Upper lobe of right lung (tissue), 1 donor: ENCODE data around the gene ABCA8. TPM values are rescaled to one million over a fixed set of nuclear protein-coding genes. Genes with fewer than 3 reads are reported as not detected.
A peak's percentile ranks its signal among the peaks of the same experiment; 100 is the strongest.

Experiments used
- ATAC-seq: fragments of 200-7000 bp; cut with Tn5 transposase; one replicate; pipeline ENCODE4 v1.9.1; 2020; ENCODE audit warnings: mild to moderate bottlenecking, moderate library complexity
- DNase-seq: peaks from one replicate; pipeline ENCODE4 v3.0.0-alpha.2; 2020
- H3K27ac ChIP-seq: fragments of 200-600 bp; one replicate; pipeline ENCODE4 v1.8.0; 2022
- H3K27me3 ChIP-seq: fragments of 200-600 bp; one replicate; pipeline ENCODE4 v1.8.0; 2022; ENCODE audit warnings: mild to moderate bottlenecking
- H3K36me3 ChIP-seq: fragments of 200-600 bp; one replicate; pipeline ENCODE4 v1.8.0; 2022
- H3K4me1 ChIP-seq: fragments of 200-600 bp; one replicate; pipeline ENCODE4 v1.8.0; 2022
- H3K4me3 ChIP-seq: fragments of 200-600 bp; one replicate; pipeline ENCODE4 v1.8.0; 2022; ENCODE audit warnings: mild to moderate bottlenecking
- H3K9me3 ChIP-seq: fragments of 200-600 bp; one replicate; pipeline ENCODE4 v1.8.0; 2022
- intact Hi-C: fragments of 100-400 bp; cut with DNase I; formaldehyde crosslinking; loops from one replicate; pipeline ENCODE4 v1.11.0; 2022
- total RNA-seq: library from RNA; stranded (reverse); fragmentation: NEBNext Ultra II Directional; extraction: Animal tissue kit (Norgen Biotek cat#: 25700); gene quantifications from one replicate; pipeline ENCODE4 v1.2.1, GENCODE V29; 2021
- TF ChIP-seq, protein P1 (sequence below): fragments of 200-600 bp; IDR thresholded peaks from one replicate; pipeline ENCODE4 v1.8.0; 2022; ENCODE audit warnings: antibody characterized with exemption
- donor health status: DM: no; HTN: yes; CAD: no; lungs with severe emphysema.

ABCA8 gene
- total RNA-seq, 1 donor from 2014 or later: 34.0 TPM

DNA sequence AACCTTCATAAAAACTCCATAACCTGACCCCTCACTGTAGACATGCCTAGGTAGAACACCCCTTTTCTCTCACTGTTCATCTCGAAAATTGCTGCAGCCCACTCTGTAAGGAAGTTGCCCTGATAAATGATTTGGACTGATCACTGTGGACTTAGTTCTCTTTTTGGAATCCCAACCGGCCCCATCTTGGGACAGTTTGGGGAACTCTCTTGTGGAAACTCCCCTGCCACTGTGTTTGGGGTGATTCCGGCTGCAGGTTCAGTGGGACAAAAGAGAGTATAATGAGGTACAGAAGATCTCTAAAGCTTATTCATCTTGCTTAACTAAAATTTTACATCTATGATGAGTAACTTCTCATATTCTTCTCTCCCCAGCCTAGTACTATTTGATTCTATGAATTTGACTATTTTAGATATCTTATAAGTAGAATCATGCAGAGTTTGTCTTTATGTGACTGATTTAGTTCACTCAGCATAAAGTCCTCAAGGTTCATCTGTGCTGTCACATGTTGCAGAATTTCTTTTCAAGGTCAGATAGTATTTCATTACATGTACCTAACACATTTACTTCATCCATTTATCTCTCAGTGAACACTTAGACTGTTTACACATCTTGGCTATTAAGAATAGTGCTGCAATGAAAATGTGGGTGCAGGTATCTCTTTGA, 84.9 kb downstream of the ABCA8 start:
- no peak overlapping the region for H3K4me3 ChIP-seq
- TF ChIP-seq, protein P1, sequence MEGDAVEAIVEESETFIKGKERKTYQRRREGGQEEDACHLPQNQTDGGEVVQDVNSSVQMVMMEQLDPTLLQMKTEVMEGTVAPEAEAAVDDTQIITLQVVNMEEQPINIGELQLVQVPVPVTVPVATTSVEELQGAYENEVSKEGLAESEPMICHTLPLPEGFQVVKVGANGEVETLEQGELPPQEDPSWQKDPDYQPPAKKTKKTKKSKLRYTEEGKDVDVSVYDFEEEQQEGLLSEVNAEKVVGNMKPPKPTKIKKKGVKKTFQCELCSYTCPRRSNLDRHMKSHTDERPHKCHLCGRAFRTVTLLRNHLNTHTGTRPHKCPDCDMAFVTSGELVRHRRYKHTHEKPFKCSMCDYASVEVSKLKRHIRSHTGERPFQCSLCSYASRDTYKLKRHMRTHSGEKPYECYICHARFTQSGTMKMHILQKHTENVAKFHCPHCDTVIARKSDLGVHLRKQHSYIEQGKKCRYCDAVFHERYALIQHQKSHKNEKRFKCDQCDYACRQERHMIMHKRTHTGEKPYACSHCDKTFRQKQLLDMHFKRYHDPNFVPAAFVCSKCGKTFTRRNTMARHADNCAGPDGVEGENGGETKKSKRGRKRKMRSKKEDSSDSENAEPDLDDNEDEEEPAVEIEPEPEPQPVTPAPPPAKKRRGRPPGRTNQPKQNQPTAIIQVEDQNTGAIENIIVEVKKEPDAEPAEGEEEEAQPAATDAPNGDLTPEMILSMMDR: no peak
- ATAC-seq: no peak
- no peaks in the 10 kb centered on the region for H3K27me3 ChIP-seq
- no peak overlapping the region for H3K27ac ChIP-seq
- no peak for DNase-seq
- H3K4me1 ChIP-seq: no peaks in the 10 kb centered on the region
- H3K36me3 ChIP-seq: peaks cover 3% of the 10 kb centered on the region
- intact Hi-C loops: no loop called here
- no peaks in the 10 kb centered on the region for H3K9me3 ChIP-seq

GRCh38 chr17:68868708-68869107, 86.5 kb downstream of the ABCA8 start:
- Histone ChIP-seq H3K9me3 (no peaks in the 10 kb centered on the region), H3K4me1 (no peaks in the 10 kb centered on the region), H3K27me3 (no peaks in the 10 kb centered on the region), H3K27ac (no peak overlapping the region), H3K4me3 (no peak overlapping the region), H3K36me3 (no peaks in the 10 kb centered on the region)
- DNase-seq (no peak), ATAC-seq (peak; percentile 47)
- TF ChIP-seq, protein P1: no peak
- intact Hi-C loops: no loop called here

DNA sequence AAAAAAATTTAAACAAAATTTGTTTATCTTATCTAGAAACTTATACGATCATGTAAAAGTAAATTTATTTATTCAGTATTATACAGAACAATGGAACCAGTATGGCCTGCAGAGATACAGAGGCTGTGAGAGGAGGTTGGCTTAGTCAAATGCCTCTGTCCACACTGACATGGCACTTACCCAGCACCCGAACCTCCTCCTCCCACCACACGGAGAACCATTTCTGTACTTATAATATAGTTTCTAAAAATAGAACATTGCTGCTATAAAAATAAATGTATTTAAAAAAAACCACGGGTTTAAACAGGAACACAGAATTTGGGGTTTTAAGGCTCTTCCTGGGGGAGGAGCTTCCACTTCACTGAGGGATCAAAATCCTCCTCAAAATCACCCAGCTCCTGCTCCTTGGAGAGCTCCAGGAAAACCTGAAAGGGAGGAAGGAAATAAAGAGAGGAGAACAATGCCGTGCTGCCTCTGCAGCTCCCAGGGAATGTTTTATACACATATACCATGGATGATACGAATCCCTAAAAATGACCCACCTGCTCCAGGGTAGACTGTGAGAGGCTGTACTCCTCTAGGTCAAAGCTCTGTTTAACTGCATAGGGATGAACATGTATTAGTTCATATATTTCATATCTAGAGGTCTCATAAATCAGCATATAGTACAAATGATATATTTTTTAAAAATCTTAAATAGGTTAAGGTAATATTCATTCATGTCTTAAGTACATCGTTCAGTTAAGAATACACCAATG, 87.3 kb downstream of the ABCA8 start:
- TF ChIP-seq, protein P1: no peak
- ATAC-seq: no peak
- intact Hi-C loops: no loop called here
- Histone ChIP-seq H3K4me3 (no peak overlapping the region), H3K36me3 (no peaks in the 10 kb centered on the region), H3K27ac (no peak overlapping the region), H3K9me3 (no peaks in the 10 kb centered on the region), H3K4me1 (no peaks in the 10 kb centered on the region), H3K27me3 (no peaks in the 10 kb centered on the region)
- DNase-seq: no peak

DNA sequence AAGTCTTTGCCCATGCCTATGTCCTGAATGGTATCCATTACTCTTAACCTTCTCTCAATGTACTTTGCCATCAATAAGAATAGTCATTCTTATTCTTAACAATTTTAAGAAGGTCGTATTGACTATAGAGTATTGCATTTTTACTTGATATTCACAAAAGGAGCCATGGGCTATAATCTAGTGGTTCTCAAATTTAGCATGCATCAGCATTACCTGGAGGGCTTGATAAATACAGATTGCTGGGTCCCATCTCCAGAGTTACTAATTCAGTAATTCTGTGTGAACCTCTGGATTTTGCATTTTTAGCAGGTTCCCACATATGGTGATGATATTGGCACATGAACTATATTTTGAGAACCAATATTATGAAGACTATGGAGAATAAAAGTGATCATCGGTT, 89.6 kb downstream of the ABCA8 start:
- Histone ChIP-seq H3K27me3 (no peaks in the 10 kb centered on the region), H3K4me1 (peaks cover 5% of the 10 kb centered on the region), H3K4me3 (no peak overlapping the region), H3K27ac (no peak overlapping the region), H3K36me3 (no peaks in the 10 kb centered on the region), H3K9me3 (no peaks in the 10 kb centered on the region)
- intact Hi-C loops: no loop called here
- no peak for DNase-seq
- ATAC-seq: no peak
- TF ChIP-seq, protein P1: no peak

- Histone ChIP-seq H3K36me3 (no peaks in the 10 kb centered on the region), H3K27me3 (no peaks in the 10 kb centered on the region), H3K27ac (no peak overlapping the region), H3K4me1 (peaks cover 5% of the 10 kb centered on the region), H3K4me3 (no peak overlapping the region), H3K9me3 (no peaks in the 10 kb centered on the region)
- DNase-seq: no peak
- no peak for ATAC-seq
- TF ChIP-seq, protein P1: no peak
- intact Hi-C loops: no loop called here
Measured at GRCh38 chr17:68863091-68863652, 92.0 kb downstream of the ABCA8 start.
